Peyer's patch (tissue), 4 donors: ENCODE measurements around the gene NWD2.

ENCODE experiments used
- CTCF ChIP-seq, 6 experiments: fragments of 450-650 bp in 4 of 6; fragments of 200-600 bp in 2 of 6; sonication (generic) in 1 of 6; IDR thresholded peaks; one replicate each; pipeline ENCODE4 v1.5.1; 2017 to 2019; ENCODE audit warnings: antibody characterized with exemption in 6 of 6, mild to moderate bottlenecking in 3 of 6, moderate library complexity in 1 of 6
- POLR2A ChIP-seq, 2 donors: fragments of 450-650 bp; IDR thresholded peaks; one replicate each; pipeline ENCODE4 v1.5.1; 2017; ENCODE audit warnings: antibody characterized with exemption in 2 of 2, mild to moderate bottlenecking in 2 of 2, moderate library complexity in 2 of 2

GRCh38 chr4:37397505-37397904 is 153.0 kb downstream of the NWD2 start:
- no peak for TF ChIP-seq CTCF (IDR thresholded peaks at IDR 0.05)
- TF ChIP-seq POLR2A (IDR thresholded peaks at IDR 0.05): no peak
